ENCODE results near the gene CSHL1. TPM values are rescaled to one million over a fixed set of nuclear protein-coding genes. Genes with fewer than 3 reads are reported as not detected.

CSHL1 gene
- polyA plus RNA-seq, 3 donors from 2014 or later, result not detected

GRCh38 chr17:63946440-63947363 lies 35.6 kb upstream of the CSHL1 start:
- H3K4me3 Mint-ChIP-seq, result peak overlapping the region; percentile 58 to 80 (median 78)
- no peaks in the 10 kb centered on the region for H3K9me3 Mint-ChIP-seq
- peaks cover 13 to 19% of the 10 kb centered on the region in 2 donors for H3K4me1 Mint-ChIP-seq
- no peaks in the 10 kb centered on the region for H3K36me3 Mint-ChIP-seq
- H3K27ac Mint-ChIP-seq, result peak overlapping the region in 5 of 6 donors; percentile 41 to 83 (median 57)
- DNase-seq, result peak; percentile 70 to 73 (median 71)
- peaks cover 0 to 6% (median 5%) of the 10 kb centered on the region in 3 donors for H3K27me3 Mint-ChIP-seq (ENCODE audit: low read depth in 3 of 3)

- Mint-ChIP-seq H3K4me3 (peak overlapping the region in 3 of 5 donors; percentile 35 to 77 (median 61)), H3K36me3 (no peaks in the 10 kb centered on the region), H3K9me3 (no peaks in the 10 kb centered on the region), H3K27me3 (ENCODE audit: low read depth in 3 of 3) (peaks cover 0 to 6% (median 5%) of the 10 kb centered on the region in 3 donors), H3K4me1 (peaks cover 13 to 19% of the 10 kb centered on the region in 2 donors), H3K27ac (peak overlapping the region in 1 of 6 donors; percentile 10)
- DNase-seq, result peak in 2 of 3 donors; percentile 14 to 22
Observed at GRCh38 chr17:63945784-63946439, 34.9 kb upstream of the CSHL1 start.

GRCh38 chr17:63944736-63945499 lies 33.9 kb upstream of the CSHL1 start:
- Mint-ChIP-seq H3K27ac (peak overlapping the region in 2 of 6 donors; percentile 45 to 54), H3K4me1 (peaks cover 13 to 19% of the 10 kb centered on the region in 2 donors), H3K4me3 (peak overlapping the region in 3 of 5 donors; percentile 30 to 66 (median 32)), H3K36me3 (no peaks in the 10 kb centered on the region), H3K27me3 (ENCODE audit: low read depth in 3 of 3) (peaks cover 0 to 6% (median 5%) of the 10 kb centered on the region in 3 donors), H3K9me3 (no peaks in the 10 kb centered on the region)
- no peak for DNase-seq

- DNase-seq, result no peak
- H3K4me1 Mint-ChIP-seq, result peaks cover 13 to 25% of the 10 kb centered on the region in 2 donors
- peak overlapping the region in 1 of 6 donors; percentile 58 for H3K27ac Mint-ChIP-seq
- H3K4me3 Mint-ChIP-seq, result no peak overlapping the region
- H3K27me3 Mint-ChIP-seq (ENCODE audit: low read depth in 3 of 3), result peaks cover 0 to 6% (median 5%) of the 10 kb centered on the region in 3 donors
- H3K9me3 Mint-ChIP-seq, result no peaks in the 10 kb centered on the region
- no peaks in the 10 kb centered on the region for H3K36me3 Mint-ChIP-seq
Observed at GRCh38 chr17:63943745-63944144, 32.7 kb upstream of the CSHL1 start.

GRCh38 chr17:63942309-63942985 lies 31.4 kb upstream of the CSHL1 start:
- H3K27me3 Mint-ChIP-seq (ENCODE audit: low read depth in 3 of 3), result peaks cover 0 to 6% (median 4%) of the 10 kb centered on the region in 3 donors
- no peaks in the 10 kb centered on the region for H3K36me3 Mint-ChIP-seq
- no peak for DNase-seq
- no peak overlapping the region for H3K27ac Mint-ChIP-seq
- no peak overlapping the region for H3K4me3 Mint-ChIP-seq
- peaks cover 13 to 25% of the 10 kb centered on the region in 2 donors for H3K4me1 Mint-ChIP-seq
- H3K9me3 Mint-ChIP-seq, result no peaks in the 10 kb centered on the region

GRCh38 chr17:63941751-63942150 lies 30.7 kb upstream of the CSHL1 start:
- no peaks in the 10 kb centered on the region for H3K36me3 Mint-ChIP-seq
- H3K27ac Mint-ChIP-seq, result no peak overlapping the region
- H3K9me3 Mint-ChIP-seq, result no peaks in the 10 kb centered on the region
- H3K4me1 Mint-ChIP-seq, result peaks cover 11 to 23% of the 10 kb centered on the region in 2 donors
- H3K4me3 Mint-ChIP-seq, result no peak overlapping the region
- DNase-seq, result no peak
- H3K27me3 Mint-ChIP-seq (ENCODE audit: low read depth in 3 of 3), result peaks cover 0 to 5% (median 4%) of the 10 kb centered on the region in 3 donors

- Mint-ChIP-seq H3K4me1 (peaks cover 7 to 17% of the 10 kb centered on the region in 2 donors), H3K36me3 (peaks cover 0 to 1% (median 0%) of the 10 kb centered on the region in 3 donors), H3K27me3 (ENCODE audit: low read depth in 3 of 3) (peaks cover 0 to 4% (median 1%) of the 10 kb centered on the region in 3 donors), H3K4me3 (no peak overlapping the region), H3K9me3 (no peaks in the 10 kb centered on the region), H3K27ac (no peak overlapping the region)
- no peak for DNase-seq
Observed at GRCh38 chr17:63941162-63941561, 30.1 kb upstream of the CSHL1 start.

- H3K36me3 Mint-ChIP-seq, result peaks cover 0 to 4% (median 0%) of the 10 kb centered on the region in 3 donors
- H3K9me3 Mint-ChIP-seq, result no peaks in the 10 kb centered on the region
- H3K27ac Mint-ChIP-seq, result no peak overlapping the region
- H3K27me3 Mint-ChIP-seq (ENCODE audit: low read depth in 3 of 3), result peaks cover 1 to 4% (median 3%) of the 10 kb centered on the region in 3 donors
- H3K4me1 Mint-ChIP-seq, result peaks cover 3 to 11% of the 10 kb centered on the region in 2 donors
- no peak for DNase-seq
- H3K4me3 Mint-ChIP-seq, result no peak overlapping the region
Observed at GRCh38 chr17:63940584-63940983, 29.5 kb upstream of the CSHL1 start.

GRCh38 chr17:63939884-63940283 lies 28.8 kb upstream of the CSHL1 start:
- peaks cover 0 to 5% of the 10 kb centered on the region in 2 donors for H3K4me1 Mint-ChIP-seq
- no peak overlapping the region for H3K4me3 Mint-ChIP-seq
- peaks cover 3 to 4% (median 4%) of the 10 kb centered on the region in 3 donors for H3K27me3 Mint-ChIP-seq (ENCODE audit: low read depth in 3 of 3)
- no peak for DNase-seq
- H3K27ac Mint-ChIP-seq, result no peak overlapping the region
- H3K36me3 Mint-ChIP-seq, result peaks cover 0 to 4% (median 0%) of the 10 kb centered on the region in 3 donors
- no peaks in the 10 kb centered on the region for H3K9me3 Mint-ChIP-seq

- Mint-ChIP-seq H3K4me1 (peaks cover 0 to 5% of the 10 kb centered on the region in 2 donors), H3K27me3 (ENCODE audit: low read depth in 3 of 3) (peaks cover 3 to 4% (median 4%) of the 10 kb centered on the region in 3 donors), H3K27ac (peak overlapping the region in 2 of 6 donors; percentile 47 to 53), H3K36me3 (peaks cover 0 to 4% (median 0%) of the 10 kb centered on the region in 3 donors), H3K9me3 (no peaks in the 10 kb centered on the region), H3K4me3 (no peak overlapping the region)
- no peak for DNase-seq
Observed at GRCh38 chr17:63939401-63939800, 28.3 kb upstream of the CSHL1 start.

GRCh38 chr17:63937920-63938319 lies 26.9 kb upstream of the CSHL1 start:
- Mint-ChIP-seq H3K4me3 (no peak overlapping the region), H3K36me3 (peaks cover 0 to 4% (median 0%) of the 10 kb centered on the region in 3 donors), H3K27me3 (ENCODE audit: low read depth in 3 of 3) (peaks cover 3 to 4% (median 4%) of the 10 kb centered on the region in 3 donors), H3K9me3 (no peaks in the 10 kb centered on the region), H3K27ac (no peak overlapping the region), H3K4me1 (peaks cover 5 to 7% of the 10 kb centered on the region in 2 donors)
- no peak for DNase-seq

GRCh38 chr17:63937319-63937718 lies 26.3 kb upstream of the CSHL1 start:
- Mint-ChIP-seq H3K4me1 (peaks cover 11 to 12% of the 10 kb centered on the region in 2 donors), H3K27me3 (ENCODE audit: low read depth in 3 of 3) (peaks cover 2 to 4% (median 3%) of the 10 kb centered on the region in 3 donors), H3K36me3 (peaks cover 0 to 4% (median 0%) of the 10 kb centered on the region in 3 donors), H3K4me3 (no peak overlapping the region), H3K9me3 (no peaks in the 10 kb centered on the region), H3K27ac (no peak overlapping the region)
- DNase-seq, result no peak
